Endothelial cell of umbilical vein (primary cell): ENCODE measurements around the gene MLEC. TPM values are rescaled to one million over a fixed set of nuclear protein-coding genes. Genes with fewer than 3 reads are reported as not detected.

Source experiments
- BruUV-seq: library from RNA; stranded (reverse); fragments of 400-500 nt; replicated peaks from 2 replicates; lab custom pipeline; 2021; lab: Mats Ljungman, UMichigan
- CTCF ChIA-PET: fragments of 300-600, 350-600 bp; sonication (Branson Sonifier 250); formaldehyde crosslinking; loops from one replicate; lab custom pipeline; 2021; ENCODE audit warnings: antibody characterized with exemption, inconsistent platforms; lab: Charles Lee
- POLR2A ChIA-PET: fragments of 300-600, 350-600 bp; sonication (Branson Sonifier 250); formaldehyde crosslinking; loops from one replicate; lab custom pipeline; 2021; ENCODE audit warnings: antibody characterized with exemption, inconsistent platforms; lab: Charles Lee
- DNase-seq: peaks from one replicate; pipeline ENCODE4 v3.0.0-alpha.2; 2011; ENCODE audit warnings: low read depth, low spot score
- FAIRE-seq: peaks from 2 replicates; lab custom pipeline; 2011; peaks lifted over from hg19 to GRCh38; lab: Jason Lieb, UNC
- H2AFZ ChIP-seq: 2 replicates; pipeline ENCODE4 v1.6.0; 2012; ENCODE audit warnings: low read depth, low read length, control low read depth, inconsistent platforms
- H3K27ac ChIP-seq: 2 replicates; pipeline ENCODE4 v1.5.1; 2011; ENCODE audit warnings: low read depth, mild to moderate bottlenecking, control low read depth, low read length, moderate library complexity; ENCODE audit not compliant: insufficient read depth
- H3K27me3 ChIP-seq, 2 experiments: 2 replicates each; pipeline versions ENCODE4 v1.6.0 to v1.6.1; 2011; ENCODE audit warnings: low read length in 2 of 2, mixed read lengths in 1 of 2; ENCODE audit not compliant: control insufficient read depth in 2 of 2, insufficient read depth in 2 of 2
- H3K36me3 ChIP-seq, 2 experiments: 2 replicates in 1 of 2; 3 replicates in 1 of 2; pipeline ENCODE4 v1.5.1; 2011; ENCODE audit warnings: low read length in 2 of 2, mild to moderate bottlenecking in 1 of 2, moderate library complexity in 1 of 2; ENCODE audit not compliant: control insufficient read depth in 2 of 2, insufficient read depth in 2 of 2; ENCODE audit errors: extremely low read depth in 1 of 2
- H3K4me1 ChIP-seq: 3 replicates; pipeline ENCODE4 v1.5.1; 2011; ENCODE audit warnings: mild to moderate bottlenecking, low read length; ENCODE audit not compliant: control insufficient read depth, insufficient read depth; ENCODE audit errors: extremely low read depth
- H3K4me2 ChIP-seq: 2 replicates; pipeline ENCODE4 v1.6.1; 2011; ENCODE audit warnings: low read length, control low read depth, mixed read lengths; ENCODE audit not compliant: insufficient read depth
- H3K4me3 ChIP-seq, 3 experiments: fragments of 200-600 bp in 1 of 3; sonication (generic), shearing (Covaris generic) in 1 of 3; replicated peaks in 1 of 3; 2 replicates each; pipeline ENCODE4 v1.5.1; 2011 to 2016; ENCODE audit warnings: control low read depth in 3 of 3, low read length in 3 of 3, mild to moderate bottlenecking in 2 of 3, inconsistent platforms in 1 of 3, low read depth in 1 of 3, moderate library complexity in 1 of 3; ENCODE audit not compliant: insufficient read depth in 1 of 3
- H3K79me2 ChIP-seq: 2 replicates; pipeline ENCODE4 v1.6.0; 2012; ENCODE audit warnings: low read length, inconsistent platforms; ENCODE audit not compliant: control insufficient read depth, insufficient read depth
- H3K9ac ChIP-seq: replicated peaks from 2 replicates; pipeline ENCODE3; 2011; ENCODE audit warnings: low read length, control low read depth; ENCODE audit not compliant: insufficient read depth; ENCODE audit errors: extremely low read depth
- H3K9me1 ChIP-seq: replicated peaks from 3 replicates; pipeline ENCODE4 v1.6.0; 2011; ENCODE audit warnings: mild to moderate bottlenecking, low read length; ENCODE audit not compliant: control insufficient read depth, insufficient read depth; ENCODE audit errors: extremely low read depth
- H3K9me3 ChIP-seq: replicated peaks from 2 replicates; pipeline ENCODE4 v1.5.1; 2012; ENCODE audit warnings: low read length, inconsistent platforms; ENCODE audit not compliant: control insufficient read depth, insufficient read depth
- H4K20me1 ChIP-seq: replicated peaks from 2 replicates; pipeline ENCODE3; 2011; ENCODE audit warnings: mild to moderate bottlenecking, low read length; ENCODE audit not compliant: control insufficient read depth, insufficient read depth; ENCODE audit errors: extremely low read depth
- FOS ChIP-seq: IDR thresholded peaks from 2 replicates; pipeline ENCODE4 v1.6.1; 2011; ENCODE audit warnings: mild to moderate bottlenecking, low read length, moderate library complexity, borderline replicate concordance; ENCODE audit not compliant: insufficient read depth
- JUN ChIP-seq: IDR thresholded peaks from 2 replicates; pipeline ENCODE4 v1.6.1; 2011; ENCODE audit warnings: borderline replicate concordance, low read depth; ENCODE audit not compliant: insufficient read length, insufficient read depth
- MYC ChIP-seq: IDR thresholded peaks from one replicate; pipeline ENCODE4 v1.6.1; 2011; ENCODE audit warnings: mild to moderate bottlenecking, low read depth, low read length
- POLR2A ChIP-seq: IDR thresholded peaks from 2 replicates; pipeline ENCODE4 v1.6.1; 2012; ENCODE audit warnings: low read depth, mild to moderate bottlenecking, control low read depth, low read length
- POLR2AphosphoS5 ChIP-seq: IDR thresholded peaks from 2 replicates; pipeline ENCODE4 v1.6.1; 2012; ENCODE audit warnings: low read depth, mild to moderate bottlenecking, control low read depth, low read length, moderate library complexity; ENCODE audit not compliant: insufficient read depth
- dilution Hi-C: fragments of 300-500 bp; cut with MboI; formaldehyde crosslinking; loops from one replicate; pipeline ENCODE4 v1.15.0; 2019; ENCODE audit warnings: low sequenced_read_pairs; ENCODE audit not compliant: extremely low pct_ligation_motif_present
- intact Hi-C: fragments of 100-400 bp; cut with micrococcal nuclease; formaldehyde crosslinking; loops from one replicate; pipeline ENCODE4 v1.10.0; 2022
- polyA plus RNA-seq, 4 experiments: library from polyadenylated mRNA; depleted of rRNA in 3 of 4; stranded (reverse) in 3 of 4; unstranded in 1 of 4; fragments of >200 nt; gene quantifications; 2 replicates each; pipeline versions ENCODE4 v1.2.1 to v1.2.3, GENCODE V29; 2011 to 2012; ENCODE audit warnings: missing spikeins in 1 of 4
- total RNA-seq: library from RNA; stranded (reverse); gene quantifications from 2 replicates; pipeline ENCODE4 v1.2.3, GENCODE V29; 2021
- TF ChIP-seq, protein P1 (sequence below): IDR thresholded peaks from 2 replicates; pipeline ENCODE4 v1.6.1; 2011; ENCODE audit not compliant: insufficient read depth, insufficient read length

The MLEC gene
- total and polyA plus RNA-seq, 2 donors (not counting 3 experiments of a cell fraction or from before 2014, with no cell fraction given): 28.4 to 144 TPM

DNA sequence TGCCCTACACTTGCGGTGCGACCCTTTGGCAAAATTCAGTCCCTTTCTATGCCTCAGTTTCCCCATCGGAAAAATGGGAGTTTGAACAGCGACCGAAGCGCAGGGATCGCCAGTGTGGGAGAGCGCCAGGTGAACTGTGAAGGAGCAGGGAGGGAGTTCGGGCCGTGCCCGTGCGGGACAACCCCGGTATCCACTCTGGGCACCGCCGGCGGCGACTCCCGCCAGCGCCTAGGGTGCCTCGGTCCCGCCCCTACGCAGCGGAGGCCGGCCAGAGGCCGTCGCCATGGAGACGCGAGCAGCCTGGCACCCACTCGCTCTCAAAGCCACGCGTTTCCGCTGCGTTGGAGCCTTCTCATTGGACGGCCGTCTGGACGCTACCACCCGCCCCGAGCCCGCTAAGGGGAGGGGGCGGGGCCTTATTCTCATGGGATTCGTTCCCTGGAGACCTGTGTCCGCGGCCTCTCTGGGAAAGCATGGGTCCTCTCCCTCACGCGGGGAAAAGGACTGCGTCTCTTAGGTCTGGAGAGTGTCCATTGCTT, 729 bp upstream of the MLEC start:
- DNase-seq: peak; percentile 97
- Histone ChIP-seq H3K9me1 (no peaks in the 10 kb centered on the region), H3K9ac (peak overlapping the region; percentile 91), H3K9me3 (no peaks in the 10 kb centered on the region), H3K4me3 (peak overlapping the region; percentile 49 to 80 (median 80)), H3K36me3 (no peaks in the 10 kb centered on the region), H3K27me3 (no peaks in the 10 kb centered on the region), H3K4me2 (peak overlapping the region; percentile 87), H4K20me1 (no peaks in the 10 kb centered on the region), H2AFZ (peak overlapping the region; percentile 93), H3K27ac (peak overlapping the region; percentile 86), H3K4me1 (peaks cover 27% of the 10 kb centered on the region), H3K79me2 (peaks cover 41% of the 10 kb centered on the region)
- TF ChIP-seq POLR2A: peak; percentile 62
- TF ChIP-seq POLR2AphosphoS5: peak; percentile 72
- no peak for TF ChIP-seq JUN
- peak; percentile 86 for FAIRE-seq
- CTCF ChIA-PET: interaction anchor here (1.4 to 3.9 kb wide), 3 partner anchors 37 to 285 kb away, joined by 3 to 21 read pairs (median 15); no protein-coding TSS in a partner anchor
- dilution Hi-C loops (no loop called here), intact Hi-C loops (loop anchor here (1.0 kb wide), 2 partner anchors 9 to 103 kb away; no protein-coding TSS in a partner anchor)
- POLR2A ChIA-PET: interaction anchor here (0.9 kb wide), 1 partner anchor 12 kb away, joined by 3 read pairs; no protein-coding TSS in a partner anchor
- BruUV-seq: no TSS peak

GRCh38 chr12:120687578-120688289, 785 bp downstream of the MLEC start:
- H3K27me3 ChIP-seq: no peaks in the 10 kb centered on the region
- TF ChIP-seq MYC (no peak), FOS (no peak)
- TF ChIP-seq, protein P1, sequence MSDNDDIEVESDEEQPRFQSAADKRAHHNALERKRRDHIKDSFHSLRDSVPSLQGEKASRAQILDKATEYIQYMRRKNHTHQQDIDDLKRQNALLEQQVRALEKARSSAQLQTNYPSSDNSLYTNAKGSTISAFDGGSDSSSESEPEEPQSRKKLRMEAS: no peak
- peak; percentile 46 for DNase-seq
- peak overlapping the region; percentile 91 for H3K9ac ChIP-seq
- dilution Hi-C loops: no loop called here
- no peaks in the 10 kb centered on the region for H3K9me1 ChIP-seq
- no peaks in the 10 kb centered on the region for H3K9me3 ChIP-seq
- no TSS peak for BruUV-seq
- ChIA-PET POLR2A (no interaction called here), CTCF (interaction anchor here (1.4 to 3.9 kb wide), 5 partner anchors 9 to 284 kb away, joined by 3 to 21 read pairs (median 15); no protein-coding TSS in a partner anchor)
- H3K4me3 ChIP-seq: peak overlapping the region; percentile 77 to 88 (median 80)
- H3K4me1 ChIP-seq: peaks cover 35% of the 10 kb centered on the region
- peaks cover 55% of the 10 kb centered on the region for H3K79me2 ChIP-seq
- no peaks in the 10 kb centered on the region for H3K36me3 ChIP-seq
- peak overlapping the region; percentile 21 for H2AFZ ChIP-seq
- intact Hi-C loops: loop anchor here (1.0 kb wide), 3 partner anchors 10 to 38 kb away; partner anchors contain the start of gene UNC119B
- FAIRE-seq: peak; percentile 12
- H3K4me2 ChIP-seq: peak overlapping the region; percentile 97
- H3K27ac ChIP-seq: peak overlapping the region; percentile 46
- no peaks in the 10 kb centered on the region for H4K20me1 ChIP-seq
